PC-3 (cell line): ENCODE measurements around the gene PLPP7. TPM values are rescaled to one million over a fixed set of nuclear protein-coding genes. Genes with fewer than 3 reads are reported as not detected.
A peak's percentile ranks its signal among the peaks of the same experiment; 100 is the strongest.
"Not testable (repeated sequence)": the region's sequence is repeated elsewhere in the genome, so short reads cannot be mapped to it uniquely, and the experiment has no call there.

Experiments
- ATAC-seq: fragments of 200-7000 bp; cut with Tn5 transposase; 2 replicates; pipeline ENCODE4 v1.9.1; 2020; ENCODE audit warnings: mild to moderate bottlenecking, moderate library complexity
- Bru-seq: library from RNA; stranded (reverse); fragments of 400-500 nt; gene quantifications from one replicate; lab custom pipeline; 2021; lab: Mats Ljungman, UMichigan
- BruChase-seq, 2 experiments: library from RNA; stranded (reverse); fragments of 400-500 nt; gene quantifications; one replicate each; lab custom pipeline; 2021; lab: Mats Ljungman, UMichigan
- BruUV-seq: library from RNA; stranded (reverse); fragments of 400-500 nt; replicated peaks from 2 replicates; lab custom pipeline; 2021; lab: Mats Ljungman, UMichigan
- CTCF ChIA-PET: fragments of 300-600 bp; sonication (Branson Sonifier 250); formaldehyde crosslinking; loops from one replicate; lab custom pipeline; 2022; ENCODE audit warnings: antibody characterized with exemption; lab: Charles Lee
- POLR2A ChIA-PET: fragments of 300-600 bp; sonication (Branson Sonifier 250); formaldehyde crosslinking; loops from one replicate; lab custom pipeline; 2022; ENCODE audit warnings: antibody characterized with exemption; ENCODE audit not compliant: unreplicated experiment; lab: Charles Lee
- DNase-seq: peaks from one replicate; pipeline ENCODE4 v3.0.0-alpha.2; 2015
- H2AFZ ChIP-seq: fragments of 300-600 bp; sonication (generic); 2 replicates; pipeline ENCODE4 v1.6.0; 2016; ENCODE audit warnings: antibody characterized with exemption, low read length
- H3F3A ChIP-seq: fragments of 300-600 bp; sonication (generic); one replicate; pipeline ENCODE4 v1.6.0; 2017; ENCODE audit warnings: antibody characterized with exemption, low read length, control low read depth, mild to moderate bottlenecking; ENCODE audit not compliant: unreplicated experiment
- H3K27ac ChIP-seq: fragments of 300-600 bp; sonication (generic); 2 replicates; pipeline ENCODE4 v1.5.1; 2016; ENCODE audit warnings: mild to moderate bottlenecking, low read length
- H3K27me3 ChIP-seq: fragments of 300-600 bp; sonication (generic); 2 replicates; pipeline ENCODE4 v1.6.1; 2016; ENCODE audit warnings: low read length, mixed read lengths
- H3K36me3 ChIP-seq: fragments of 300-600 bp; sonication (generic); 2 replicates; pipeline ENCODE4 v1.6.1; 2016; ENCODE audit warnings: low read depth, mixed run types, low read length, mixed read lengths
- H3K4me1 ChIP-seq: fragments of 300-600 bp; sonication (generic); 2 replicates; pipeline ENCODE4 v1.5.1; 2016; ENCODE audit warnings: low read length; ENCODE audit not compliant: insufficient read depth
- H3K4me2 ChIP-seq: fragments of 300-600 bp; sonication (generic); 2 replicates; pipeline ENCODE4 v1.6.0; 2016; ENCODE audit warnings: low read length
- H3K4me3 ChIP-seq: fragments of 300-600 bp; sonication (generic); 2 replicates; pipeline ENCODE4 v1.5.1; 2016; ENCODE audit warnings: mild to moderate bottlenecking, low read length, mixed read lengths
- H3K79me2 ChIP-seq: fragments of 300-600 bp; sonication (generic); 2 replicates; pipeline ENCODE4 v1.6.1; 2017; ENCODE audit warnings: low read length, mixed read lengths
- H3K9ac ChIP-seq: fragments of 300-600 bp; sonication (generic); 2 replicates; pipeline ENCODE4 v1.6.0; 2016; ENCODE audit warnings: mild to moderate bottlenecking, low read length
- H3K9me2 ChIP-seq: fragments of 300-600 bp; sonication (generic); replicated peaks from 2 replicates; pipeline ENCODE4 v1.6.1; 2016; ENCODE audit warnings: mixed run types, low read length, mixed read lengths
- H3K9me3 ChIP-seq: fragments of 300-600 bp; sonication (generic); 2 replicates; pipeline ENCODE4 v1.6.1; 2016; ENCODE audit warnings: low read length, mixed read lengths
- H4K20me1 ChIP-seq: fragments of 300-600 bp; sonication (generic); 2 replicates; pipeline ENCODE4 v1.6.1; 2016; ENCODE audit warnings: low read length, mixed read lengths
- CTCF ChIP-seq: fragments of 300-600 bp; sonication (generic); conservative IDR thresholded peaks from 2 replicates; pipeline ENCODE4 v1.5.1; 2017; ENCODE audit warnings: antibody characterized with exemption, low read depth, mild to moderate bottlenecking, low read length
- EZH2 ChIP-seq: fragments of 300-600 bp; sonication (generic); IDR thresholded peaks from one replicate; pipeline ENCODE4 v1.6.1; 2017; ENCODE audit warnings: antibody characterized with exemption, mild to moderate bottlenecking, low read length; ENCODE audit not compliant: unreplicated experiment
- EZH2phosphoT487 ChIP-seq: fragments of 300-600 bp; sonication (generic); IDR thresholded peaks from 2 replicates; pipeline ENCODE4 v1.6.1; 2018; ENCODE audit warnings: mild to moderate bottlenecking, antibody characterized with exemption, low read length, borderline replicate concordance
- intact Hi-C: fragments of 100-400 bp; cut with micrococcal nuclease; formaldehyde crosslinking; loops from 2 replicates; pipeline ENCODE4 v1.9.0; 2023
- long read RNA-seq: library from polyadenylated mRNA; unstranded; transcript quantifications from one replicate; pipeline ENCODE4 v2.0.0, GENCODE V29; 2021; ENCODE audit not compliant: unreplicated experiment
- total RNA-seq: library from RNA; depleted of rRNA; stranded (reverse); fragments of >200 nt; gene quantifications from 2 replicates; pipeline ENCODE4 v1.2.3, GENCODE V29; 2014; rRNA removed

PLPP7 gene
- total RNA-seq (0.98 TPM in 1 of 2 replicates, not detected in the other), Bru-seq, nascent RNA (percentile 7 among the genes with signal in this experiment), BruChase-seq, experiment 1, labeled RNA remaining after a 6-hour chase (percentile 4 among the genes with signal in this experiment), BruChase-seq, experiment 2, labeled RNA remaining after a 2-hour chase (percentile 7 among the genes with signal in this experiment)
- long read RNA-seq, result 0 reads

- no peaks in the 10 kb centered on the region for H3K27me3 ChIP-seq
- H3K27ac ChIP-seq, result no peak within 1 kb of the TSS
- H3K4me1 ChIP-seq, result no peaks in the 10 kb centered on the region
- H3K4me3 ChIP-seq, result no peak within 1 kb of the TSS
- CTCF ChIA-PET, result no interaction called here
- TF ChIP-seq EZH2 (no peak), CTCF (no peak), EZH2phosphoT487 (no peak)
- H3K79me2 ChIP-seq, result no peaks in the 10 kb centered on the region
- no peaks in the 10 kb centered on the region for H4K20me1 ChIP-seq
- H3K4me2 ChIP-seq, result no peak within 1 kb of the TSS
- no peaks in the 10 kb centered on the region for H3K36me3 ChIP-seq
- DNase-seq (no peak), ATAC-seq (no peak)
- POLR2A ChIA-PET, result no interaction called here
- intact Hi-C loops, result no loop called here
- no peak within 1 kb of the TSS for H2AFZ ChIP-seq
- BruUV-seq, result no TSS peak
- no peaks in the 10 kb centered on the region for H3K9me3 ChIP-seq
- H3F3A ChIP-seq, result no peaks in the 10 kb centered on the region
- H3K9me2 ChIP-seq, result no peaks in the 10 kb centered on the region
- no peak within 1 kb of the TSS for H3K9ac ChIP-seq
Measured at GRCh38 chr9:131289301-131290035, at the start of gene PLPP7. Gene PLPP7, plus strand, starts transcription at chr9:131289723. Its CDS starts 275 bp downstream, at chr9:131289998.

GRCh38 chr9:131240047-131240921, 49.2 kb upstream of the PLPP7 start:
- H3K4me2 ChIP-seq, result no peak overlapping the region
- no peak overlapping the region for H3K9ac ChIP-seq
- TF ChIP-seq EZH2 (no peak), CTCF (no peak), EZH2phosphoT487 (no peak)
- CTCF ChIA-PET, result no interaction called here
- intact Hi-C loops, result no loop called here
- no peaks in the 10 kb centered on the region for H4K20me1 ChIP-seq
- BruUV-seq, result no TSS peak
- ATAC-seq (no peak), DNase-seq (no peak)
- H3K36me3 ChIP-seq, result no peaks in the 10 kb centered on the region
- no peak overlapping the region for H3K27ac ChIP-seq
- POLR2A ChIA-PET, result no interaction called here
- H3F3A ChIP-seq, result no peaks in the 10 kb centered on the region
- H2AFZ ChIP-seq, result no peak overlapping the region
- no peak overlapping the region for H3K4me3 ChIP-seq
- no peaks in the 10 kb centered on the region for H3K4me1 ChIP-seq
- no peaks in the 10 kb centered on the region for H3K9me3 ChIP-seq
- no peaks in the 10 kb centered on the region for H3K9me2 ChIP-seq
- no peaks in the 10 kb centered on the region for H3K79me2 ChIP-seq
- H3K27me3 ChIP-seq, result no peaks in the 10 kb centered on the region

GRCh38 chr9:131244331-131244730, 45.2 kb upstream of the PLPP7 start:
- H3K4me2 ChIP-seq, POLR2A ChIA-PET, H2AFZ ChIP-seq, H3K9ac ChIP-seq, H3K79me2 ChIP-seq, BruUV-seq, H4K20me1 ChIP-seq, H3K36me3 ChIP-seq, ATAC-seq, CTCF ChIA-PET, H3K4me3 ChIP-seq, intact Hi-C loops, H3F3A ChIP-seq, DNase-seq, H3K9me2 ChIP-seq, H3K27me3 ChIP-seq, H3K4me1 ChIP-seq, H3K9me3 ChIP-seq, H3K27ac ChIP-seq: not testable (repeated sequence)
